C4-2B (cell line): ENCODE data around the gene TASP1.

Experiments used
- H3K27ac ChIP-seq: fragments of 450-650 bp; 2 replicates; pipeline ENCODE4 v1.5.1; 2017
- ZFX ChIP-seq: fragments of 450-650 bp; IDR thresholded peaks from 2 replicates; pipeline ENCODE4 v1.6.1; 2017
- TF ChIP-seq, protein P1 (sequence below): fragments of 450-650 bp; conservative IDR thresholded peaks from 2 replicates; pipeline ENCODE4 v1.5.1; 2017; ENCODE audit warnings: mild to moderate bottlenecking

Gene TASP1

GRCh38 chr20:13419477-13419876, 219.3 kb downstream of the TASP1 start:
- TF ChIP-seq, protein P1, sequence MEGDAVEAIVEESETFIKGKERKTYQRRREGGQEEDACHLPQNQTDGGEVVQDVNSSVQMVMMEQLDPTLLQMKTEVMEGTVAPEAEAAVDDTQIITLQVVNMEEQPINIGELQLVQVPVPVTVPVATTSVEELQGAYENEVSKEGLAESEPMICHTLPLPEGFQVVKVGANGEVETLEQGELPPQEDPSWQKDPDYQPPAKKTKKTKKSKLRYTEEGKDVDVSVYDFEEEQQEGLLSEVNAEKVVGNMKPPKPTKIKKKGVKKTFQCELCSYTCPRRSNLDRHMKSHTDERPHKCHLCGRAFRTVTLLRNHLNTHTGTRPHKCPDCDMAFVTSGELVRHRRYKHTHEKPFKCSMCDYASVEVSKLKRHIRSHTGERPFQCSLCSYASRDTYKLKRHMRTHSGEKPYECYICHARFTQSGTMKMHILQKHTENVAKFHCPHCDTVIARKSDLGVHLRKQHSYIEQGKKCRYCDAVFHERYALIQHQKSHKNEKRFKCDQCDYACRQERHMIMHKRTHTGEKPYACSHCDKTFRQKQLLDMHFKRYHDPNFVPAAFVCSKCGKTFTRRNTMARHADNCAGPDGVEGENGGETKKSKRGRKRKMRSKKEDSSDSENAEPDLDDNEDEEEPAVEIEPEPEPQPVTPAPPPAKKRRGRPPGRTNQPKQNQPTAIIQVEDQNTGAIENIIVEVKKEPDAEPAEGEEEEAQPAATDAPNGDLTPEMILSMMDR, result no peak
- H3K27ac ChIP-seq, result no peak overlapping the region

GRCh38 chr20:13418263-13419229, 220.2 kb downstream of the TASP1 start:
- TF ChIP-seq, protein P1, result no peak
- no peak for TF ChIP-seq ZFX
- no peak overlapping the region for H3K27ac ChIP-seq

- TF ChIP-seq, protein P1, result no peak
- TF ChIP-seq ZFX, result no peak
These were observed 222.2 kb downstream of the TASP1 start for GRCh38 chr20:13416531-13416930.

GRCh38 chr20:13412806-13413445, 225.8 kb downstream of the TASP1 start:
- no peak for TF ChIP-seq ZFX
- TF ChIP-seq, protein P1, result no peak
- no peak overlapping the region for H3K27ac ChIP-seq

More at GRCh38 chr20:13416531-13416930, 222.2 kb downstream of the TASP1 start:
- H3K27ac ChIP-seq, result no peak overlapping the region

- H3K27ac ChIP-seq, result no peak overlapping the region
- TF ChIP-seq, protein P1, result no peak
- no peak for TF ChIP-seq ZFX
These were observed 234.4 kb downstream of the TASP1 start for GRCh38 chr20:13404293-13404692.

DNA sequence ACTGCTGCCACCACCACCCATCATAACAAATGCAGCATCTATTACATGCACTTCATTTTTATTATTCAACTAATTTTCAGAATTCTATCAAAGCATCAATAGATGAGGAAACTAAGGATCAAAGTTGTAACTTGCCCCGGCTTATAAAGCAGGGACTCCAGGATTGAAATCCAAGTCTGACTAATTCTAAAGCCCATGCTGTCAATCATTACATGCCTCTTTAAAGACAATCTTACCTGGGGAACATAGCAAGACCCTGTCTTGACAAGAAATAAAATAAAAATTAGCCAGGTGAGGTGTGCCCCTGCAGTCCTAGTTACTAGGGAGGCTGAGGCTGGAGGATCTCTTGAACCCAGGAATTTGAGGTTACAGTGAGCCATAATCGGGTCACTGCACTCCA, 235.3 kb downstream of the TASP1 start:
- no peak overlapping the region for H3K27ac ChIP-seq
- TF ChIP-seq ZFX, result no peak
- TF ChIP-seq, protein P1, result no peak

- TF ChIP-seq, protein P1, result no peak
- TF ChIP-seq ZFX, result no peak
- H3K27ac ChIP-seq, result no peak overlapping the region
These were observed 235.7 kb downstream of the TASP1 start for GRCh38 chr20:13402986-13403385.
